GM19463 (cell line): Measurements from ENCODE around the gene KIF11.
A peak's percentile ranks its signal among the peaks of the same experiment; 100 is the strongest.
"Not testable (repeated sequence)": the region's sequence is repeated elsewhere in the genome, so short reads cannot be mapped to it uniquely, and the experiment has no call there.

ENCODE experiments used
- ATAC-seq: cut with Tn5 transposase; IDR thresholded peaks from one replicate; pipeline ENCODE4 v1.9.1; 2021; ENCODE audit warnings: mild to moderate bottlenecking, moderate library complexity; ENCODE audit not compliant: unreplicated experiment

Gene KIF11

DNA sequence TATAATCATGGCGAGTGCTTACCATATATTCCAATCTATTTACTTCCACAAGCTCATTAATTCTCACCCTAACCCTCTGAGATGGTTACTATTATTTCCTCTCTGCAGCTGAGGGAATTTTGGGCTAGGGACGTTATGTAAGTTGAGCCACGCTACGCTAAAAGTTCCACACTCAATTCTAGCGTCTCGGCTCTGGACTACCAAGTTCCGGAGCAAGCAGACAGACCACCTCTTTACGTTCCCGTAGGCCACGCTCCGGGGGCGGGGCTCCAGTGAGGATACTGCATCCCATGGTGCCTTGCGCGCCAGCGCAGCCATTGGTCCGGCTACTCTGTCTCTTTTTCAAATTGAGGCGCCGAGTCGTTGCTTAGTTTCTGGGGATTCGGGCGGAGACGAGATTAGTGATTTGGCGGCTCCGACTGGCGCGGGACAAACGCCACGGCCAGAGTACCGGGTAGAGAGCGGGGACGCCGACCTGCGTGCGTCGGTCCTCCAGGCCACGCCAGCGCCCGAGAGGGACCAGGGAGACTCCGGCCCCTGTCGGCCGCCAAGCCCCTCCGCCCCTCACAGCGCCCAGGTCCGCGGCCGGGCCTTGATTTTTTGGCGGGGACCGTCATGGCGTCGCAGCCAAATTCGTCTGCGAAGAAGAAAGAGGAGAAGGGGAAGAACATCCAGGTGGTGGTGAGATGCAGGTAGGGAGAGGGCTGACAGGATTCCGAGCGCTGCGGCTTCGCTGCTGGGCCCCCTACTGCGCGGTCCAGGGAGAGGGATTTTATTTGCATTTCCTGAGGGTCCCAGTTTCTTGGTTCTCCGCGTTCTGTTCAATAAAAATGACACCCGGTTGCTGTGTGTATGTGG lies at the start of gene KIF11:
Gene KIF11 (plus strand): TSS at position 370 of the 858 bp plus-strand sequence. CDS start 246 bp downstream, at position 616.
- peak; percentile 68 for ATAC-seq

GRCh38 chr10:92544296-92544695 lies 48.6 kb upstream of the KIF11 start:
- no peak for ATAC-seq

- ATAC-seq = no peak
These were observed 47.4 kb upstream of the KIF11 start for GRCh38 chr10:92545556-92545955.

DNA sequence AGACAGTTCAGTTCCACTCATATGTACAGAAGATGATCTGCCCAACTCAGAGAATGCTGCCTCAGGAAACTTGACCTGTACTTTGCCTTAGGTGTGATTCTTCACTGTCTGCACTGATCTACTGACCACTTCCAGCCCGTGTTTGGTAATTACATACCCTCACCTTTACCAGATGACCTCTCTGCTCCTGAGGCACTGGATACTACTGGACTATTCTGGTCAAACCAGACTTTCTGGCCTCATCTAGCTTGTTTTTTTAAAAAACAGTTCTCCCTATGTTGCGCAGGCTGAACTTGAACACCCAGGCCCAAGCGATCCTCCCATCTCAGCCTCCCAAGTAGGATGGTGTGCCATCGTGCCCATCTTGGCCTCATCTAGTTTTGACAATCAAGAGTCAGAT lies 45.3 kb upstream of the KIF11 start:
- no peak for ATAC-seq

DNA sequence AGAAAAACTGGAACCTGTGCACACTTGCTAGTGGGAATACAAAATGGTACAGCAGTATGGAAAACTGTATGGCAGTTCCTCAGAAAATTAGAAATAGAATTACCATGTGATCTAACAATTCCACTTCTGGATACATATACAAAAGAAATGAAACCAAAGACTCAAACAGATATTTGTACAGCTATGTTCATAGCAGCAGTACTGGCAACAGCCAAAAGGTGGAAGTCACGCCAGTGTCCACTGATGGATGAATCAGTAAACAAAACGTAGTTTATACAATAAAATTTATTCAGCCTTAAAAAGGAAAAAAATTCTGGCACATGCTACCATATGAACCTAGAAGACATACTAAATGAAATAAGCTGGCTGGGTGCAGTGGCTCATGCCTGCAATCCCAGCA lies 42.0 kb upstream of the KIF11 start:
- ATAC-seq = no peak

DNA sequence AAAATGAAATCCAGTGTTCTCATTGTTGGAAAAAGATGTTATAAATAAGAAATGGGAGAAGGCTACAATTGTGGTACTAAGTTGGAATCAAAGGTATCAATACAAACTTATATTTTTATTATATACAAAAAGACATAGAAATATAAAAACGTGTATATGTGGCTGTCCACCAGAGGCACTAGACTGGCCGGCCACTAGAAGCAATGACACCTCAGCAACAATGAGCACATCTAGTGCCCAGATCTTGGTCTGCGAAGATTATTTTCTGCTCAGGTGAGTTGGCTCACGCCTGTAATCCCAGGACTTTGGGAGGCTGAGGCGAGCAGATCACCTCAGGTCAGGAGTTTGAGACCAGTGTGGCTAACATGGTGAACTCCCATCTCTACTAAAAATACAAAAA lies 40.6 kb upstream of the KIF11 start:
- ATAC-seq = no peak

DNA sequence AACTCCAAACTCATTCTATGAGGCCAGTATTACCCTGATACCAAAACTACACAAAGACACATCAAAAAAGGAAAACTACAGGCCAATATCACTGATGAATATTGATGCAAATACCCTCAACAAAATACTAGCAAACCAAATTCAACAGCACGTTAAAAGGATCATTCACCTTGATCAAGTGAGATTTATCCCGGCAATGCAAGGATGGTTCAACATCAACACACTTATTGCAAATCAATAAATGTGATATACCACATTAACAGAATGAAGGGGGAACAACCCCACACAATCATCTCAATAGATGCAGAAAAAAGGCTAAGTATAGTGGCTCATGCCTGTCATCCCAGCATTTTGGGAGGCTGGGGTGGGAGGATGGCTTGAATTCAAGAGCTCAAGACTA lies 39.0 kb upstream of the KIF11 start:
- no peak for ATAC-seq

DNA sequence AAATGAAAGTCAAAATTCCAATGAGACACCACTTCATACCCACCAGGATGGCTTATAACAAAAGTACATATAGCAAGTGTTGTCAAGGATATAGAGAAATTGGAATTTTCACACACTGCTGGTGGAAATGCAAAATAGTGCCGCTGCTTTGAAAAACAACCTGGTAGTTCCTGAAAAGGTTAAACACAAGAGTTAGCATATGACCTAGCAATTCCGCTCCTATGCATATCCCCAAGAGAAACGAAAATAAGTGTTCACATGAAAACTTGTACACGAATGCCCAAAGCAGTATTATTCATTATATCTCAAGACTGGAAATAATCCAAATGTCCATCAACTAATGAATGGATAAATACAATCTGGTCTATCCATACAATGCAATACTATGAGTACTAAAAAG lies 33.9 kb upstream of the KIF11 start:
- no peak for ATAC-seq

DNA sequence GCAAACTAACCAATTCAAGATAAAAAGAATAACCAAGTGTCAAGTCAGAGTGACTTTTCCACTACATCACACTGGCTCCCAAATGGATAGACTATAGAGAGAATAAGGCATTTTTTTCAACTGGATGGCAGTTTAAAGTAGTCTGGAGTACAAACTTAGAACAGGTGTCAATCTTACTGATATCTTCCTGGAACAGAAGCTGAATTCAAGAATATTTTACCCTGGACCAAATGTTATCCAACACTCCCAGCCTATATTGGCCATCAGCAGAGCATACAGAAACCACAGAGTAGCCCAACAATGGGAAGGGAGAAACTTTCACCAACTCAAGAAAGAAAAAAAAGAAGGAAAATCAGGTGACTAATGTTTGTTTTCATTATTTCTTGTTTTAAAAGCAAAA lies 30.5 kb upstream of the KIF11 start:
- ATAC-seq = no peak

GRCh38 chr10:92567952-92568600 lies 24.9 kb upstream of the KIF11 start:
- ATAC-seq = no peak

DNA sequence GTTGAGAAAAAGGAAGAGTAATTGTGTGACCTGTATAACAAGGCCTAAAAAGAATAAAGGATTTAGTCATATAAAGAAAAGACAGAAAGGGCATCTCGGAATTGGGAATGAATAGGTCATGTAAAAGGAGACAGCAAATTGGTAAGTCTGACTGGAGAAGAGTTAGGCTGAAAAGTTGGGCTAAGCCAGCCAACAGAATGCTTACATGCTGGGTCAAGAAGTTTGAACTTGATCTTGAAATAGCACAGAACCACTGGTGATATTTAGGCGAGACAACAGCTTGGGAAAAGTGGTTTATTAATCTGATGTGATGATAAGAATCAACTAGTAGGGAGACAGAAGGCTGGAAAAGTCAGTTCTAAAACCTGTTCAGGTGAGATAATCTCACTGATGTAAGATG lies 23.9 kb upstream of the KIF11 start:
- no peak for ATAC-seq

GRCh38 chr10:92569663-92570062 lies 23.3 kb upstream of the KIF11 start:
- not testable (repeated sequence) for ATAC-seq

- ATAC-seq = no peak
These were observed 21.3 kb upstream of the KIF11 start for GRCh38 chr10:92571649-92572048.

DNA sequence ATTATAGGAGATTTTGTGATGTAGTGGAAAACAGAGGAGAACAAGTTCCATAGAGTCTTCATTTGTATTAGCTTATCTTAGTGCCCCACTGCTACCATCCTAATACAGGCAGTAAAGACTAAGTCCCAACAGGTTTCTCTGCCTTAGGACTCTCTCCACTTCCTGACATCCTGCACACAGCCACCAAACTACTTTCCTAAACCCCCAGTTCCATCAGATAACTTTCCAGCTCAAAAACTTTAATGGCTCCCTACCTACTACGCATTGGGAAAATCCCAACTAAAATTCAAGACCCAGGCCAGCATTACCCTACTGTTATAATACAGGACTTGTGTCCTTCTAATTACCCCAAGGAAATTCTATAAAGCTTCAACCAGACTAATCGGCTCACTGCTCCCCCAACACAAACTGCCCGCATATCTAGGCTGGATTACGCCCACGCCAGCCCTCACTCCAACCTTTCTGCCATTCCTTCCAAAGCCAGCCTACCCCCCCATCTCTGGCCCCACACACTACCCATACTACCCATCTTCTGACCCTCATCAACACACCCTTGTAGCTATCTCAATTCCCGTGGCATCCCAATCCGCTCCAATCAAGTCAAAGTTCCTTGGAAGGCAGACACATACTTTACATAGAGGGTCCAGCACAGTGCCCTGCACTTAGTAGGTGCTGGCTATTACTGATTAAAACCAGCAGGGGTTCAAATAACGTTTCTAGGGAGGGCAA lies 20.4 kb upstream of the KIF11 start:
- ATAC-seq = no peak

DNA sequence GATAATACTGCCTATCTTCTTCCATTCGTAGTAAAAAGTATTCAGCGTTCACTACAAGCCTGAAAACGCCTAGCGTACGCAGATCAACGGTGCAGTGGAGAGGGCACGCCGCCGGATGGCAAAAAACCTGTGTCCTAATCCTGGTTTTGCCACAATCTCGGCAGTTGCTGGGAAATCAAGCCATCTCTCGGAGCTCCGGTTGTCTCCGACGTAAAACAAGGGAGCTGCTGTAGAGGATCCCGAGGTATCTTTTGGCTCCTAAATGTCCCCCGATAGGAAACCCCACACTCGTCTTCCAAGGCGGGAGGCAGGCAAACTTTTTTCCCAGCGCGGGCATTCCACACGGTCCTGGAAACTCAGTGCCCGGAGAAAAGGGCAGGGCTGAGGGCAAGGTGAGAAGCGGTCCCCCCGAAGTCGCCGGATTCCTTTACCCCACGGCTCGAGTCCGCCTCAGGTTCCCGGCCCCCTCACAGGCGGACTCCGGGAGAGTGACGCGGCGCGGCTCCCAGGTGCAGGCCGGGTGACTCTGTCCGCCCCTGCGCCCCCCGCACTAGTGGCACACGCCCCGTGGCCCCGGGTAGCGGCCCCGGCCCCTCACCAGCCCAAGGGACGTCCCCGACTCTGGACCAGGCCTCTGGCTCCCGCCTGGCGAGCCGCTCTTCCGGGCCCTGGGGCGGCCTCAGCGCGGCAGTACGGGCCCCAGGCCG lies 19.7 kb upstream of the KIF11 start:
- peak; percentile 23 for ATAC-seq

DNA sequence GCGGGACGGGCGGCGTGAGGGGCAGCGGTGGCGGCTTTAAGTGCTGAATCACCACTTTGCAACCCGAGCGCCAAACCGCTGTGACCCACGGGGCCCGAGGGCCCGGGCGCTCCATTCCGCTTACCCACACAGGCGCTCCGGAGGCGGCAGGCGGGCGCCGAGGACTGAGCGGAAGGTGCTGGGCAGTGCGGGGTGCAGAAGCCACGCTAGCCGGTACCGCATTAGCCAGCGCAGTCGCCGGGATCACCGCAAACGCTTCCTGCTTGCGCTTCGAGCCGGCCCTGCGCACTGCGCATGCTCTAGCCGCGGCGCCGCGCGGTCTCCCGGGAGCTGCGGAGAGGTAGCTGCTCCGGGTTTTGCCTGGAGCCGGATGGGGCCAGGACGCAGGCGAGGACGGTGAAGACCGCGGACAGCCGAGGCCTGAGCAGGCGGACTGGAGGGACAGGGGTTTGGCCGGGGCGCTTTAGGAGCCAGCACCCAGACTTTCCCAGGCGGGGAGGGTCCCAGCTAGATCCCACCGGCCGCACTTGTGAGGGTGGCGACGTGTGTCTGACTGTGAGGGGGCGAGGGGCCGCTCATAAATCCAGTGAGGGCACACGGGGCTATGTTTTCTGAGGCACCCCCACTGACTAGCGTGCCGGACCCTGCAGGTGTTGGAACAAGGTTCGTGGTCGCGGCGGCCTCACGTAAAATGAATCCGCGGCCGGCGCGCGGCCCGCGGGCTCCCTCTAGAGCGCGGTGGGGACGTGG lies 19.0 kb upstream of the KIF11 start, which contains the start of gene IDE:
Gene IDE (minus strand): TSS at position 296 of the 750 bp plus-strand sequence. CDS start 74 bp downstream, at position 222.
- ATAC-seq = peak; percentile 71

GRCh38 chr10:92574548-92575261 lies 18.2 kb upstream of the KIF11 start:
- peak; percentile 10 for ATAC-seq

- no peak for ATAC-seq
These were observed 17.0 kb upstream of the KIF11 start for GRCh38 chr10:92575961-92576360.

DNA sequence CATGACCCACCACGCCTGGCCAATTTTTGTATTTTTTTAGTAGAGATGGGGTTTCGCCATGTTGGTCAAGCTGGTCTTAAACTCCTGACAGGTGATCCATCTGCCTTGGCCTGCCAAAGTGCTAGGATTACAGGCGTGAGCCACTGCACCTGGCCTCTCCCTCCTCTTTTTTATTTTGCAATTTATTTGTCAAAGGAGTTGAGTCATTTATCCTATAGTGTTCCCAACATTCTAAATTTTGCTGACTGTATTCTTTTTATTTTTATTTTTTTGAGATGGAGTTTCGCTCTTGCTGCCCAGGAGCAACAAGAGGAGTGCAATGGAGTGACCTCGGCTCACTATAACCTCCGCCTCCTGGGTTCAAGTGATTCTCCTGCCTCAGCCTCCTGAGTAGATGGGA lies 10.6 kb upstream of the KIF11 start:
- ATAC-seq = not testable (repeated sequence)
